Tibial artery (tissue), 4 donors: ENCODE measurements around the gene GNPTAB.

Experiments used
- DNase-seq, 2 donors: peaks; one replicate each; pipeline ENCODE4 v3.0.0-alpha.2; 2019
- H3K27ac ChIP-seq, 2 donors: fragments of 200-600 bp; sonication (generic) in 1 of 2; 1 replicate in 1 of 2; 2 replicates in 1 of 2; pipeline ENCODE4 v1.5.1; 2018 to 2019; ENCODE audit warnings: mild to moderate bottlenecking in 1 of 2
- H3K27me3 ChIP-seq, 2 donors: fragments of 200-600 bp; sonication (generic) in 1 of 2; one replicate each; pipeline versions ENCODE4 v1.5.1 to v1.6.0; 2016 to 2019
- H3K36me3 ChIP-seq, 3 donors: fragments of 200-600 bp; sonication (generic) in 2 of 3; one replicate each; pipeline ENCODE4 v1.5.1; 2016 to 2019; ENCODE audit warnings: mild to moderate bottlenecking in 2 of 3
- H3K4me1 ChIP-seq, 4 donors: fragments of 200-600 bp; sonication (generic) in 2 of 4; 1 replicate in 3 of 4; 2 replicates in 1 of 4; pipeline ENCODE4 v1.5.1; 2016 to 2019
- H3K4me3 ChIP-seq, 2 donors: fragments of 200-600 bp; sonication (generic) in 1 of 2; 1 replicate in 1 of 2; 2 replicates in 1 of 2; pipeline ENCODE4 v1.5.1; 2018 to 2019; ENCODE audit warnings: mild to moderate bottlenecking in 2 of 2
- H3K9me3 ChIP-seq, 3 donors: fragments of 200-600 bp; sonication (generic) in 1 of 3; one replicate each; pipeline ENCODE4 v1.5.1; 2016 to 2019
- intact Hi-C: fragments of 100-400 bp; cut with DNase I; formaldehyde crosslinking; loops from one replicate; pipeline ENCODE4 v1.15.0; 2023; ENCODE audit warnings: low total_unique reads
- TF ChIP-seq, protein P1 (sequence below), 2 experiments: fragments of 200-600 bp in 1 of 2; fragments of 450-650 bp in 1 of 2; IDR thresholded peaks; one replicate each; pipeline ENCODE4 v1.5.1; 2017 to 2019; ENCODE audit warnings: antibody characterized with exemption in 2 of 2, mild to moderate bottlenecking in 1 of 2, moderate library complexity in 1 of 2

The GNPTAB gene

DNA sequence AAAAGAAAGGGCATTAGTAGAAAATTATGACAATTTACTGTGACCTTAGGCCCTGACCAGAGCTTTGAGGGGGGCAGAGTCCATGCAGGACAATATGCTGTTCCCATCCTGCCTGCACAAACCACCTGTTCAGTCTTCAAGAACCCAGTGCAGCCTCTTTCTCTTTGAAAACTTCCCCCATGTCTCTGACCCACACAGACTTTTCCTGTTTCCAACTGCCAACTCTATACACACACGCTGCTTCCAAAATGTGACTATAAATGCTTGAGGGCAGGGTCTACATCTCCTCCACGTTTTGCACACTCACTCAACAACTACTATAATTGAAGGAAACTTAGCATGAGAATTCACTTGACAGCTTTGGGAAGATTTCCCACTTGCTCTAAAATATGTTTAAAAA, 54.9 kb downstream of the GNPTAB start:
- no peaks in the 10 kb centered on the region for H3K27me3 ChIP-seq
- peaks cover 0 to 23% (median 11%) of the 10 kb centered on the region in 3 donors for H3K36me3 ChIP-seq
- no peak overlapping the region for H3K27ac ChIP-seq
- no peak overlapping the region for H3K4me3 ChIP-seq
- intact Hi-C loops: loop anchor here (2.0 kb wide), 1 partner anchor 65 kb away; no protein-coding TSS in a partner anchor
- H3K9me3 ChIP-seq: no peaks in the 10 kb centered on the region
- TF ChIP-seq, protein P1, sequence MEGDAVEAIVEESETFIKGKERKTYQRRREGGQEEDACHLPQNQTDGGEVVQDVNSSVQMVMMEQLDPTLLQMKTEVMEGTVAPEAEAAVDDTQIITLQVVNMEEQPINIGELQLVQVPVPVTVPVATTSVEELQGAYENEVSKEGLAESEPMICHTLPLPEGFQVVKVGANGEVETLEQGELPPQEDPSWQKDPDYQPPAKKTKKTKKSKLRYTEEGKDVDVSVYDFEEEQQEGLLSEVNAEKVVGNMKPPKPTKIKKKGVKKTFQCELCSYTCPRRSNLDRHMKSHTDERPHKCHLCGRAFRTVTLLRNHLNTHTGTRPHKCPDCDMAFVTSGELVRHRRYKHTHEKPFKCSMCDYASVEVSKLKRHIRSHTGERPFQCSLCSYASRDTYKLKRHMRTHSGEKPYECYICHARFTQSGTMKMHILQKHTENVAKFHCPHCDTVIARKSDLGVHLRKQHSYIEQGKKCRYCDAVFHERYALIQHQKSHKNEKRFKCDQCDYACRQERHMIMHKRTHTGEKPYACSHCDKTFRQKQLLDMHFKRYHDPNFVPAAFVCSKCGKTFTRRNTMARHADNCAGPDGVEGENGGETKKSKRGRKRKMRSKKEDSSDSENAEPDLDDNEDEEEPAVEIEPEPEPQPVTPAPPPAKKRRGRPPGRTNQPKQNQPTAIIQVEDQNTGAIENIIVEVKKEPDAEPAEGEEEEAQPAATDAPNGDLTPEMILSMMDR (IDR thresholded peaks at IDR 0.05): no peak
- no peaks in the 10 kb centered on the region for H3K4me1 ChIP-seq
- no peak for DNase-seq

DNA sequence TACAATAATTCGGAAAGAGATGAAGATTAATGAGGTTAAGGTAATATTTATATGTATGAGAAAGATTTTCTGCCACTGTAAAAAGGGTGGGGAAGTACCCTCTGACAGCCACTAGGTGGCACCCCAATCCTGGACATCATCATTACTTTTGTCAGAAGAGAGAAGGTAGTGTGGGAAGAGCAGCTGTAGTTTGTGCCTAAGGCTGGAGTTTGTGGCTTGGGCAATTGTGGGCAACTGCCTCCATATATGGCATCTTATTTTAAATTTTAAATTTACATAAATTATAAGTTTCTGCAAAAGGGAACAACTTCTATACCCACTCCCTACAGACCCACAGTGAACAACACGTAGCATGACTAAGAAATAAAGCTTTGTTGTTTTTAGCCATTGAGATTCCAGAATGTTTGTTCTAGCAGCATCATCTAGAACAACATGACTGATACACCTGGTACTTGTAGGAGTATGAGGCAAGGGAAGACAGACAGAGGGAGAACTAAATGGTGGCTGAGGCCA, 57.1 kb downstream of the GNPTAB start:
- Histone ChIP-seq H3K36me3 (peaks cover 0 to 35% (median 16%) of the 10 kb centered on the region in 3 donors), H3K27ac (no peak overlapping the region), H3K27me3 (no peaks in the 10 kb centered on the region), H3K9me3 (no peaks in the 10 kb centered on the region), H3K4me1 (no peaks in the 10 kb centered on the region), H3K4me3 (no peak overlapping the region)
- TF ChIP-seq, protein P1 (IDR thresholded peaks at IDR 0.05): peak; percentile 90 to 95
- peak; percentile 51 to 77 for DNase-seq
- intact Hi-C loops: no loop called here

DNA sequence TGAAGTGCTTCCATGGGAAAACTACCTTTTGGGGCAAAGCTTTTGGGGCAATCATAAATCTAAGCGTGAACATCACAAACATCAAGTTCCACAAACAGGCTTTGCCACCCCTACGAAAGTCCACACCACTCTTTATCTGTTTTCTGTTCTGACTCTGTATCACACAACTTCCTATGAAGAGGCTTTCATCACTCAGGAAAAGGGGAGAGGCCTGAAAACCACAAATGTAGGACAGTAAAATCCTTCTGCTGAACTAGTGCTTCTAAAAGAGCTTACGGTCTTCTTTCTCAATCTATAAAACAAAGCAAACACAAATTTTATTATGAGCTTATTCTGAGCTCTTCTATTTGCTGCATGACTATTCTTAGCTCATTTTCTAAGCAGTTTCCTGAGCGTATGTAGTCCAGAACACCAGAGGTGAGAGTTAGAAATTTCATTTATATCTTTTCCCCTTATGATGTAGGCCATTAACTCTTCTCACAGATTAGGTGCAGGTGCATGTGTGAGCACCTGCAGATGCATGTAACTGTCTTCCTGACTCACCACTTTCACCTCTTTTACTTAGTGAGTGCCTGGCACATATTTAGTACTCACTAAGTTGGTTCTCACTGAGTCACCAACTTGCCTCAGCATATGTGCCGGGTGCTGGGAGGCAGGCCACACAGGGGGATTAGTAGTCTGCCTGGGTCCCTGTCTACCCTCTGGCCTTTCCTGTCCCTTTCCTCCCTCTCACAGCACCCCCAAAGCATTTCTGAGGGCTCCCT, 58.6 kb downstream of the GNPTAB start:
- Histone ChIP-seq H3K4me3 (no peak overlapping the region), H3K27me3 (no peaks in the 10 kb centered on the region), H3K4me1 (no peaks in the 10 kb centered on the region), H3K27ac (no peak overlapping the region), H3K9me3 (no peaks in the 10 kb centered on the region), H3K36me3 (peaks cover 0 to 36% (median 30%) of the 10 kb centered on the region in 3 donors)
- DNase-seq: no peak
- intact Hi-C loops: no loop called here
- TF ChIP-seq, protein P1 (IDR thresholded peaks at IDR 0.05): no peak

DNA sequence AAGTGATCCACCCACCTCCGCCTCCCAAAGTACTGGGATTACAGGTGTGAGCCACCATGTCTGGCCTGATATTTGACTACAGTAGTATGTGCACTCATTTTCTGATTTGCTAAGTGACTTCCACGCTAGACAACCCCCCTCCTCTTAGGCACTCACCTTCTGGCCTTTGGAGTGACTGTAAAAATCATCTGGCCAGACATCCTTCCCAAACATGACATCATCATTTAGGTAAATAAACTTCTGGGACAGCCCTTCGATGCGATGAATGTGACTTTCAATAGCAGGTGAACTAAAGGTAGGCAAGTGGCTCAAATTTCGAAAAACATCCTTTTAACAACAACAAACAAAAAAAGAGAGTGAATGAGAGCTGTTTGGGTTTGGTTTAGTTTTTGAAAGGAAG, 60.9 kb downstream of the GNPTAB start:
- intact Hi-C loops: loop anchor here (10.0 kb wide), 1 partner anchor 95 kb away; no protein-coding TSS in a partner anchor
- peaks cover 11 to 50% (median 39%) of the 10 kb centered on the region in 3 donors for H3K36me3 ChIP-seq
- TF ChIP-seq, protein P1 (IDR thresholded peaks at IDR 0.05): no peak

DNA sequence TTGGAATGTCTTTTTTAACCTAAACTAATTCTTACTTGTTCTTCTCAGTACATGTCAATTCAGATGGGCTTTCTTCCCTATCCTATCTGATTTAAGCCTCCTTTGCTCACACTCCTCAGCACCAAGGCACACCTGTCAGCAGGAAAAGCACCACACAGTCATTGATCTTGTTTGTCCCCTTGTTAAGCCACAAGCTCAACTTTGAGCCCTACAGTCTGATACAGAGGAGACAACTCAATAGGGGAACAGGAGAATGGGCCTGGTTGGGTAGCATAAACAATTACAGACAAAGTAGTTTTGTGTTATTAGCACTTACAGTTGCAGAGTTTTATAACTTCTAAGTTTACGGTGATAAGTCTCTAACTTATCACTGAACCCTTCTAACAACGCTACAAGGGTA, 62.0 kb downstream of the GNPTAB start:
- peaks cover 11 to 50% (median 39%) of the 10 kb centered on the region in 3 donors for H3K36me3 ChIP-seq

More for the DNA sequence above, 60.9 kb downstream of the GNPTAB start:
- no peak for DNase-seq
- H3K9me3 ChIP-seq: no peaks in the 10 kb centered on the region
- H3K27ac ChIP-seq: no peak overlapping the region
- H3K4me3 ChIP-seq: no peak overlapping the region
- H3K27me3 ChIP-seq: no peaks in the 10 kb centered on the region
- H3K4me1 ChIP-seq: no peaks in the 10 kb centered on the region

More for the DNA sequence above, 62.0 kb downstream of the GNPTAB start:
- TF ChIP-seq, protein P1 (IDR thresholded peaks at IDR 0.05): no peak
- Histone ChIP-seq H3K4me1 (no peaks in the 10 kb centered on the region), H3K27me3 (no peaks in the 10 kb centered on the region), H3K4me3 (no peak overlapping the region), H3K27ac (no peak overlapping the region), H3K9me3 (no peaks in the 10 kb centered on the region)
- no peak for DNase-seq
- intact Hi-C loops: loop anchor here (10.0 kb wide), 1 partner anchor 94 kb away; no protein-coding TSS in a partner anchor
